Trophoblast cell (in vitro differentiated cells and primary cell): ENCODE data around the gene COL4A2.

Source experiments
- DNase-seq, 2 donors: peaks; one replicate each; pipeline ENCODE4 v3.0.0-alpha.2; 2016
- H2AFZ ChIP-seq: 2 replicates; pipeline ENCODE4 v1.6.1; 2013; ENCODE audit warnings: low read length, moderate library complexity, mild to moderate bottlenecking; ENCODE audit not compliant: insufficient read depth, poor library complexity
- H2AK5ac ChIP-seq: 2 replicates; pipeline ENCODE4 v1.6.1; 2013; ENCODE audit warnings: mild to moderate bottlenecking, low read length
- H2BK120ac ChIP-seq: 2 replicates; pipeline ENCODE4 v1.6.1; 2013; ENCODE audit warnings: low read length, mild to moderate bottlenecking, moderate library complexity; ENCODE audit not compliant: insufficient read depth, poor library complexity
- H2BK12ac ChIP-seq: 2 replicates; pipeline ENCODE4 v1.6.1; 2013; ENCODE audit warnings: mild to moderate bottlenecking, low read length, moderate library complexity
- H2BK5ac ChIP-seq: 2 replicates; pipeline ENCODE4 v1.6.1; 2013; ENCODE audit warnings: low read length, low read depth, moderate library complexity, mild to moderate bottlenecking; ENCODE audit not compliant: poor library complexity
- H3K14ac ChIP-seq: 2 replicates; pipeline ENCODE4 v1.6.1; 2013; ENCODE audit warnings: mild to moderate bottlenecking, low read length
- H3K18ac ChIP-seq: 2 replicates; pipeline ENCODE4 v1.6.1; 2013; ENCODE audit warnings: mild to moderate bottlenecking, low read length
- H3K23ac ChIP-seq: 2 replicates; pipeline ENCODE4 v1.6.1; 2013; ENCODE audit warnings: low read length
- H3K27ac ChIP-seq: 2 replicates; pipeline ENCODE4 v1.5.1; 2013; ENCODE audit warnings: low read depth, mild to moderate bottlenecking, inconsistent platforms, low read length, moderate library complexity
- H3K27me3 ChIP-seq: 2 replicates; pipeline ENCODE4 v1.6.1; 2013; ENCODE audit warnings: inconsistent platforms, mild to moderate bottlenecking, low read length, moderate library complexity; ENCODE audit not compliant: insufficient read depth
- H3K36me3 ChIP-seq, 2 experiments: 1 replicate in 1 of 2; 2 replicates in 1 of 2; pipeline ENCODE4 v1.6.1; 2013; ENCODE audit warnings: low read length in 2 of 2, mild to moderate bottlenecking in 2 of 2, moderate library complexity in 1 of 2; ENCODE audit not compliant: insufficient read depth in 2 of 2, control insufficient read depth in 1 of 2
- H3K4ac ChIP-seq: 2 replicates; pipeline ENCODE4 v1.6.1; 2013; ENCODE audit warnings: low read depth, mild to moderate bottlenecking, low read length, moderate library complexity
- H3K4me1 ChIP-seq, 2 experiments: 1 replicate in 1 of 2; 2 replicates in 1 of 2; pipeline ENCODE4 v1.6.1; 2013; ENCODE audit warnings: low read length in 2 of 2, mild to moderate bottlenecking in 2 of 2, moderate library complexity in 1 of 2; ENCODE audit not compliant: insufficient read depth in 2 of 2, control insufficient read depth in 1 of 2
- H3K4me2 ChIP-seq: 2 replicates; pipeline ENCODE4 v1.6.1; 2013; ENCODE audit warnings: inconsistent platforms, mild to moderate bottlenecking, low read length, moderate library complexity
- H3K4me3 ChIP-seq: 2 replicates; pipeline ENCODE4 v1.5.1; 2013; ENCODE audit warnings: mild to moderate bottlenecking, low read depth, low read length, inconsistent platforms
- H3K79me1 ChIP-seq: one replicate; pipeline ENCODE4 v1.6.1; 2013; ENCODE audit warnings: low read length
- H3K79me2 ChIP-seq: 2 replicates; pipeline ENCODE4 v1.6.1; 2013; ENCODE audit warnings: low read length, mild to moderate bottlenecking; ENCODE audit not compliant: control insufficient read depth, insufficient read depth, poor library complexity
- H3K9ac ChIP-seq: 2 replicates; pipeline ENCODE4 v1.6.1; 2013; ENCODE audit warnings: mild to moderate bottlenecking, low read length
- H3K9me3 ChIP-seq: 2 replicates; pipeline ENCODE4 v1.6.1; 2013; ENCODE audit warnings: low read depth, mild to moderate bottlenecking, control low read depth, inconsistent platforms, low read length; ENCODE audit not compliant: insufficient read depth
- H4K12ac ChIP-seq: 2 replicates; pipeline ENCODE4 v1.6.1; 2013; ENCODE audit warnings: low read depth, mild to moderate bottlenecking, low read length, moderate library complexity
- H4K8ac ChIP-seq: 2 replicates; pipeline ENCODE4 v1.6.1; 2013; ENCODE audit warnings: low read depth, mild to moderate bottlenecking, low read length, moderate library complexity
- H4K91ac ChIP-seq: one replicate; pipeline ENCODE4 v1.6.1; 2013; ENCODE audit warnings: low read depth, mild to moderate bottlenecking, low read length, moderate library complexity
- WGBS: extraction: QIAGEN DNeasy Blood & Tissue Kit; methylation state at CpG from one replicate; pipeline ENCODE4 v1.1.7; 2013; ENCODE audit warnings: missing lambda C conversion rate; ENCODE audit not compliant: insufficient read length, insufficient coverage; ENCODE audit errors: extremely low coverage; 5-methylcytosine and 5-hydroxymethylcytosine counted together

The COL4A2 gene

GRCh38 chr13:110350509-110350908 lies 43.4 kb downstream of the COL4A2 start:
- Histone ChIP-seq H3K27ac (peak overlapping the region; percentile 16), H3K4ac (peak overlapping the region; percentile 77), H3K79me1 (peaks cover 41% of the 10 kb centered on the region), H3K9me3 (no peaks in the 10 kb centered on the region), H3K9ac (no peak overlapping the region), H2BK120ac (peak overlapping the region; percentile 60), H3K4me1 (peaks cover 47 to 62% of the 10 kb centered on the region in 2 experiments), H3K14ac (peak overlapping the region; percentile 23), H3K36me3 (peaks cover 9 to 11% of the 10 kb centered on the region in 2 experiments), H2BK5ac (no peak overlapping the region), H2AFZ (no peak overlapping the region), H4K8ac (peak overlapping the region; percentile 8), H3K23ac (no peak overlapping the region), H3K4me2 (no peak overlapping the region), H4K91ac (peak overlapping the region; percentile 28), H2BK12ac (peak overlapping the region; percentile 8), H3K79me2 (peaks cover 9% of the 10 kb centered on the region), H3K27me3 (no peaks in the 10 kb centered on the region), H4K12ac (no peak overlapping the region), H3K4me3 (no peak overlapping the region), H2AK5ac (peak overlapping the region; percentile 37), H3K18ac (peak overlapping the region; percentile 57)
- WGBS, result no CpG with 5 or more reads among the region's 3 CpGs
- no peak for DNase-seq

- no CpG with 5 or more reads among the region's 6 CpGs for WGBS
Observed at GRCh38 chr13:110351636-110352420, 44.7 kb downstream of the COL4A2 start.

GRCh38 chr13:110352735-110353134 lies 45.7 kb downstream of the COL4A2 start:
- H2AK5ac ChIP-seq, result peak overlapping the region; percentile 51
- H3K14ac ChIP-seq, result peak overlapping the region; percentile 67
- H3K9me3 ChIP-seq, result no peaks in the 10 kb centered on the region
- WGBS, result no CpG with 5 or more reads among the region's 8 CpGs
- H2BK5ac ChIP-seq, result peak overlapping the region; percentile 11
- no peak for DNase-seq
- H3K4me1 ChIP-seq, result peaks cover 32 to 46% of the 10 kb centered on the region in 2 experiments
- H3K4ac ChIP-seq, result peak overlapping the region; percentile 74
- H3K27ac ChIP-seq, result no peak overlapping the region
- H3K23ac ChIP-seq, result no peak overlapping the region
- no peak overlapping the region for H3K9ac ChIP-seq
- H3K36me3 ChIP-seq, result peaks cover 5 to 18% of the 10 kb centered on the region in 2 experiments
- H3K79me1 ChIP-seq, result peaks cover 25% of the 10 kb centered on the region
- H4K91ac ChIP-seq, result peak overlapping the region; percentile 20
- H4K8ac ChIP-seq, result peak overlapping the region; percentile 36
- H3K79me2 ChIP-seq, result peaks cover 7% of the 10 kb centered on the region
- H4K12ac ChIP-seq, result no peak overlapping the region
- H3K18ac ChIP-seq, result peak overlapping the region; percentile 74
- H3K27me3 ChIP-seq, result no peaks in the 10 kb centered on the region
- H3K4me2 ChIP-seq, result no peak overlapping the region
- H2BK120ac ChIP-seq, result peak overlapping the region; percentile 46
- peak overlapping the region; percentile 46 for H2BK12ac ChIP-seq
- peak overlapping the region; percentile 44 for H2AFZ ChIP-seq
- no peak overlapping the region for H3K4me3 ChIP-seq

More at GRCh38 chr13:110351636-110352420, 44.7 kb downstream of the COL4A2 start:
- DNase-seq, result no peak
- Histone ChIP-seq H3K18ac (no peak overlapping the region), H2AK5ac (no peak overlapping the region), H2BK5ac (no peak overlapping the region), H2AFZ (no peak overlapping the region), H3K79me1 (peaks cover 29% of the 10 kb centered on the region), H3K4me3 (no peak overlapping the region), H3K23ac (no peak overlapping the region), H2BK120ac (no peak overlapping the region), H3K9ac (no peak overlapping the region), H3K4ac (no peak overlapping the region), H3K27ac (no peak overlapping the region), H4K12ac (no peak overlapping the region), H3K27me3 (no peaks in the 10 kb centered on the region), H3K9me3 (no peaks in the 10 kb centered on the region), H4K8ac (no peak overlapping the region), H2BK12ac (no peak overlapping the region), H3K36me3 (peaks cover under 1 to 10% of the 10 kb centered on the region in 2 experiments), H4K91ac (no peak overlapping the region), H3K4me1 (peaks cover 41 to 55% of the 10 kb centered on the region in 2 experiments), H3K14ac (no peak overlapping the region), H3K4me2 (no peak overlapping the region), H3K79me2 (peaks cover 8% of the 10 kb centered on the region)

- no peak for DNase-seq
- no peak overlapping the region for H3K4me3 ChIP-seq
- H3K23ac ChIP-seq, result no peak overlapping the region
- peaks cover 27 to 42% of the 10 kb centered on the region in 2 experiments for H3K4me1 ChIP-seq
- no peak overlapping the region for H3K27ac ChIP-seq
- H3K4me2 ChIP-seq, result no peak overlapping the region
- H4K12ac ChIP-seq, result no peak overlapping the region
- peak overlapping the region; percentile 40 for H3K14ac ChIP-seq
- no peak overlapping the region for H2AK5ac ChIP-seq
- H3K9me3 ChIP-seq, result no peaks in the 10 kb centered on the region
- H2BK120ac ChIP-seq, result no peak overlapping the region
- WGBS, result no CpG with 5 or more reads among the region's 13 CpGs
- H4K8ac ChIP-seq, result no peak overlapping the region
- peak overlapping the region; percentile 23 for H2BK12ac ChIP-seq
- H3K27me3 ChIP-seq, result no peaks in the 10 kb centered on the region
- H3K9ac ChIP-seq, result no peak overlapping the region
- no peak overlapping the region for H2AFZ ChIP-seq
- H3K79me2 ChIP-seq, result peaks cover 6% of the 10 kb centered on the region
- H3K36me3 ChIP-seq, result peaks cover 9 to 23% of the 10 kb centered on the region in 2 experiments
- peak overlapping the region; percentile 75 for H3K18ac ChIP-seq
- H3K79me1 ChIP-seq, result peaks cover 21% of the 10 kb centered on the region
- H3K4ac ChIP-seq, result peak overlapping the region; percentile 31
- no peak overlapping the region for H2BK5ac ChIP-seq
- H4K91ac ChIP-seq, result no peak overlapping the region
Observed at GRCh38 chr13:110353339-110353977, 46.4 kb downstream of the COL4A2 start.
